SK-N-MC (cell line): ENCODE measurements around the gene XRCC4.

Source experiments
- EZH2 ChIP-seq: fragments of 200-600 bp; sonication (generic); IDR thresholded peaks from one replicate; pipeline ENCODE4 v1.6.1; 2017; ENCODE audit warnings: antibody characterized with exemption
- POLR2AphosphoS5 ChIP-seq: IDR thresholded peaks from 2 replicates; pipeline ENCODE4 v1.6.1; 2012; ENCODE audit warnings: mild to moderate bottlenecking, low read depth, low read length, borderline replicate concordance

DNA sequence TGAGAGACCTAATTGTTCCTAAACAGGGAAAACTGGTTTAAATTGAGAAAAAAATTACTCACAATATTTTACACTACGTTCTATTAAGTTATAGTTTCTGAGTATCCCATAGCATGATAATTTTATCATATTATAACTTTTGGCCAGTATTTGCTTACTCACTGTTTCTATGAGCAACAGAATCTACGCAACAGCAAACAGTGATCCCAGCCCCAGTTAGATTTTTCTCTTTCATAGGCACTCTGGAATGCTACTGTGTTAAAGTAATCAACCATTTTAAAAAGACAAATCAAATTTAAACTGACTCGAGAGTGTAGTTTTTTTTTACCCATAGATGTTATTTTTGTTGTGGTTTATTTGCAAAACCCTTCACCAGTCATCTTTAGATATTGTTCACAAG is 107.2 kb downstream of the XRCC4 start:
- no peak for TF ChIP-seq EZH2
- TF ChIP-seq POLR2AphosphoS5 = no peak
